HG03520 (cell line): ENCODE results near the gene ATP6V1G2.
"Not testable (repeated sequence)": the region's sequence is repeated elsewhere in the genome, so short reads cannot be mapped to it uniquely, and the experiment has no call there.

Experiments used
- ATAC-seq: cut with Tn5 transposase; IDR thresholded peaks from one replicate; pipeline ENCODE4 v1.9.1; 2021; ENCODE audit warnings: mild to moderate bottlenecking, moderate library complexity; ENCODE audit not compliant: unreplicated experiment

ATP6V1G2 gene

GRCh38 chr6:31546339-31546957 lies at the start of gene ATP6V1G2:
TSS of gene ATP6V1G2 (minus strand) at chr6:31546608. CDS start at chr6:31546559, 49 bp downstream.
- ATAC-seq, result peak; percentile 42

GRCh38 chr6:31592396-31592771 lies 46.0 kb upstream of the ATP6V1G2 start:
- no peak for ATAC-seq

GRCh38 chr6:31590691-31591090 lies 44.3 kb upstream of the ATP6V1G2 start:
- not testable (repeated sequence) for ATAC-seq

GRCh38 chr6:31588871-31589650 lies 42.7 kb upstream of the ATP6V1G2 start:
- no peak for ATAC-seq

- no peak for ATAC-seq
These were observed 41.7 kb upstream of the ATP6V1G2 start for GRCh38 chr6:31587791-31588777.

- ATAC-seq, result no peak
These were observed 40.3 kb upstream of the ATP6V1G2 start for GRCh38 chr6:31586599-31587281.

GRCh38 chr6:31586008-31586407 lies 39.6 kb upstream of the ATP6V1G2 start, which contains the start of gene LST1:
TSS of gene LST1 (plus strand) at chr6:31586277. CDS start at chr6:31587300, 1,023 bp downstream.
- no peak for ATAC-seq

GRCh38 chr6:31585491-31585890 lies 39.1 kb upstream of the ATP6V1G2 start:
- no peak for ATAC-seq

- ATAC-seq, result no peak
These were observed 35.8 kb upstream of the ATP6V1G2 start, which contains the start of gene LTB for GRCh38 chr6:31582230-31582643. TSS of gene LTB (minus strand) at chr6:31582424. CDS start at chr6:31582417, 7 bp downstream.

- ATAC-seq, result no peak
These were observed 35.2 kb upstream of the ATP6V1G2 start for GRCh38 chr6:31581434-31582229.

GRCh38 chr6:31580807-31581433 lies 34.5 kb upstream of the ATP6V1G2 start:
- peak; percentile 36 for ATAC-seq

- no peak for ATAC-seq
These were observed 34.0 kb upstream of the ATP6V1G2 start for GRCh38 chr6:31580438-31580740.

- ATAC-seq, result no peak
These were observed 33.4 kb upstream of the ATP6V1G2 start for GRCh38 chr6:31579546-31580437.

- ATAC-seq, result no peak
These were observed 32.7 kb upstream of the ATP6V1G2 start for GRCh38 chr6:31579119-31579505.

- no peak for ATAC-seq
These were observed 32.0 kb upstream of the ATP6V1G2 start for GRCh38 chr6:31578184-31579118.

- no peak for ATAC-seq
These were observed 31.2 kb upstream of the ATP6V1G2 start for GRCh38 chr6:31577579-31577966.

- ATAC-seq, result no peak
These were observed 30.6 kb upstream of the ATP6V1G2 start for GRCh38 chr6:31576897-31577578.
